8988T (cell line): ENCODE measurements around the gene RAB7A.
"Not testable (repeated sequence)": the region's sequence is repeated elsewhere in the genome, so short reads cannot be mapped to it uniquely, and the experiment has no call there.

Experiments
- DNase-seq: peaks from one replicate; pipeline ENCODE4 v3.0.0; 2011

RAB7A gene

GRCh38 chr3:128824132-128824850, 98.3 kb downstream of the RAB7A start:
- DNase-seq: no peak

- no peak for DNase-seq
Observed at GRCh38 chr3:128825117-128825725, 99.2 kb downstream of the RAB7A start.

- DNase-seq: not testable (repeated sequence)
Observed at GRCh38 chr3:128829087-128829486, 103.1 kb downstream of the RAB7A start.

GRCh38 chr3:128829925-128830625, 104.1 kb downstream of the RAB7A start:
- not testable (repeated sequence) for DNase-seq

- DNase-seq: not testable (repeated sequence)
Observed at GRCh38 chr3:128830762-128831161, 104.8 kb downstream of the RAB7A start.

- DNase-seq: not testable (repeated sequence)
Observed at GRCh38 chr3:128832979-128833378, 107.0 kb downstream of the RAB7A start.

- DNase-seq: no peak
Observed at GRCh38 chr3:128835096-128835495, 109.1 kb downstream of the RAB7A start.

GRCh38 chr3:128841926-128842920, 116.2 kb downstream of the RAB7A start:
- DNase-seq: no peak

GRCh38 chr3:128844502-128844901, 118.5 kb downstream of the RAB7A start:
- DNase-seq: no peak

GRCh38 chr3:128845119-128845777, 119.3 kb downstream of the RAB7A start:
- peak; percentile 63 for DNase-seq

- peak; percentile 75 for DNase-seq
Observed at GRCh38 chr3:128845778-128846485, 119.9 kb downstream of the RAB7A start.

GRCh38 chr3:128846486-128846891, 120.5 kb downstream of the RAB7A start:
- DNase-seq: no peak

- DNase-seq: no peak
Observed at GRCh38 chr3:128847666-128848370, 121.8 kb downstream of the RAB7A start.

GRCh38 chr3:128848936-128849335, 123.0 kb downstream of the RAB7A start:
- DNase-seq: no peak

GRCh38 chr3:128849911-128850455, 124.0 kb downstream of the RAB7A start:
- peak; percentile 60 for DNase-seq

- no peak for DNase-seq
Observed at GRCh38 chr3:128850544-128850943, 124.6 kb downstream of the RAB7A start.

- no peak for DNase-seq
Observed at GRCh38 chr3:128851601-128852000, 125.6 kb downstream of the RAB7A start.

GRCh38 chr3:128853826-128854225, 127.8 kb downstream of the RAB7A start:
- no peak for DNase-seq

- no peak for DNase-seq
Observed at GRCh38 chr3:128854475-128854874, 128.5 kb downstream of the RAB7A start.

GRCh38 chr3:128855569-128855968, 129.6 kb downstream of the RAB7A start:
- DNase-seq: no peak
